ENCODE measurements around the gene NRP2.

The NRP2 gene

GRCh38 chr2:205679410-205680009 lies 2.8 kb upstream of the NRP2 start:
- TF ChIP-seq, protein P1, sequence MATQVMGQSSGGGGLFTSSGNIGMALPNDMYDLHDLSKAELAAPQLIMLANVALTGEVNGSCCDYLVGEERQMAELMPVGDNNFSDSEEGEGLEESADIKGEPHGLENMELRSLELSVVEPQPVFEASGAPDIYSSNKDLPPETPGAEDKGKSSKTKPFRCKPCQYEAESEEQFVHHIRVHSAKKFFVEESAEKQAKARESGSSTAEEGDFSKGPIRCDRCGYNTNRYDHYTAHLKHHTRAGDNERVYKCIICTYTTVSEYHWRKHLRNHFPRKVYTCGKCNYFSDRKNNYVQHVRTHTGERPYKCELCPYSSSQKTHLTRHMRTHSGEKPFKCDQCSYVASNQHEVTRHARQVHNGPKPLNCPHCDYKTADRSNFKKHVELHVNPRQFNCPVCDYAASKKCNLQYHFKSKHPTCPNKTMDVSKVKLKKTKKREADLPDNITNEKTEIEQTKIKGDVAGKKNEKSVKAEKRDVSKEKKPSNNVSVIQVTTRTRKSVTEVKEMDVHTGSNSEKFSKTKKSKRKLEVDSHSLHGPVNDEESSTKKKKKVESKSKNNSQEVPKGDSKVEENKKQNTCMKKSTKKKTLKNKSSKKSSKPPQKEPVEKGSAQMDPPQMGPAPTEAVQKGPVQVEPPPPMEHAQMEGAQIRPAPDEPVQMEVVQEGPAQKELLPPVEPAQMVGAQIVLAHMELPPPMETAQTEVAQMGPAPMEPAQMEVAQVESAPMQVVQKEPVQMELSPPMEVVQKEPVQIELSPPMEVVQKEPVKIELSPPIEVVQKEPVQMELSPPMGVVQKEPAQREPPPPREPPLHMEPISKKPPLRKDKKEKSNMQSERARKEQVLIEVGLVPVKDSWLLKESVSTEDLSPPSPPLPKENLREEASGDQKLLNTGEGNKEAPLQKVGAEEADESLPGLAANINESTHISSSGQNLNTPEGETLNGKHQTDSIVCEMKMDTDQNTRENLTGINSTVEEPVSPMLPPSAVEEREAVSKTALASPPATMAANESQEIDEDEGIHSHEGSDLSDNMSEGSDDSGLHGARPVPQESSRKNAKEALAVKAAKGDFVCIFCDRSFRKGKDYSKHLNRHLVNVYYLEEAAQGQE (IDR thresholded peaks at IDR 0.05; ENCODE audit: low read depth): no peak
- TF ChIP-seq FOXM1 (IDR thresholded peaks at IDR 0.05; ENCODE audit: borderline replicate concordance, low read depth) (no peak), TEAD4 (IDR thresholded peaks at IDR 0.05) (no peak), TCF12 (IDR thresholded peaks at IDR 0.05; ENCODE audit: low read depth) (no peak), RAD21 (IDR thresholded peaks at IDR 0.05; ENCODE audit: low read depth) (no peak), MAX (IDR thresholded peaks at IDR 0.05) (no peak)

GRCh38 chr2:205680067-205680466 lies 2.2 kb upstream of the NRP2 start:
- TF ChIP-seq MAX (IDR thresholded peaks at IDR 0.05): 0 out of 2 replicates have a peak, but pooled peaks have one; percentile 31
- no peak for TF ChIP-seq NFIC (IDR thresholded peaks at IDR 0.05)
- peak; percentile 82 for TF ChIP-seq RAD21 (IDR thresholded peaks at IDR 0.05; ENCODE audit: low read depth)
- TF ChIP-seq EGR1 (IDR thresholded peaks at IDR 0.05): no peak

GRCh38 chr2:205680903-205681302 lies 1.4 kb upstream of the NRP2 start:
- TF ChIP-seq NFIC (IDR thresholded peaks at IDR 0.05) (no peak), FOXM1 (IDR thresholded peaks at IDR 0.05; ENCODE audit: borderline replicate concordance, low read depth) (no peak)

DNA sequence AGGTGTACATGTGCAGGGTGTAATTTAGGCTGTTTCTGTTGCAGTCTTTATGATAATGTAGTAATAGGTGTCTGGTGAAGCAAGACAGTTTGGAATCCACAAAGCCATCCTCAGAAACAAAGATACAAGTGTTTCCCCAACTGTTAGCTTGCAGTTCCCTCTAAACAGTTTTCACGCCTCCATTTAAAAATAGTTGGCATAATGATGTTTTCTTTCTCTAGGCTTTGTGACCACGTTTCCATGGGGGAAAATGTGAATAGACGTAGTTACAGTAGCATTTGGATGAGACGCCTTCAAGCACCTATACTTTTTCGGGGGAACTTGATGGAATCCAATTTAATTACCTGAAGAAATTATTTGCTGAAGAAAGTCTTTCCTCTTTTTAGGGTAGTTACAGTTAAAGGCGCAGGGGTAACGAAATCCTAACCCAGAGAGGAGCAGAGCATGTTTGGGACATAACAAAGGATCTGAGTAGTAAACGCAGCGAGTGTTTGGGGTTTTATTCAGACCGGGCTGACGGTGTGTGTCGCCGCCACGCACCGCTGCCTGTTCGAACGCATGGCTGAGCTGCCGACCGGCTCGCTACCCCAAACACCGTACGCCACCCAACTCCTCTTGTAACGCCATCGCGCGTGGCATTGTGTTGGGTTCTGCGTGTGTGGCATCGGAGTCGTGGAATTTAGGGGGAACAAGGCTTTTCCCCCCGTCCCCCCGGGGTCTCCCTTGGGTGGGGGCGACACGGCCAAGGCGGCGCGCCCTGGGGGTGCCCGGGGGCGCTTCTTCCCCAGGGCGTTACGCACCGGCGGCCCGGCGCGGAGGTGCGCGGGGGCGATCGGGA lies 681 bp upstream of the NRP2 start:
- TF ChIP-seq TCF12 (IDR thresholded peaks at IDR 0.05; ENCODE audit: low read depth) (no peak; the same call in 1 of the 2 replicates), ZBTB7A (IDR thresholded peaks at IDR 0.05; ENCODE audit: low read depth) (peak; percentile 27; the same call in 1 of the 2 replicates), FOXM1 (IDR thresholded peaks at IDR 0.05; ENCODE audit: borderline replicate concordance, low read depth) (no peak), EP300 (IDR thresholded peaks at IDR 0.05; ENCODE audit: borderline replicate concordance) (0 out of 2 replicates have a peak, but pooled peaks have one; percentile 1), CEBPB (IDR thresholded peaks at IDR 0.05) (no peak), MAX (IDR thresholded peaks at IDR 0.05) (no peak), TAF1 (IDR thresholded peaks at IDR 0.05; ENCODE audit: low read depth) (no peak), EGR1 (IDR thresholded peaks at IDR 0.05) (no peak), YY1 (IDR thresholded peaks at IDR 0.05; ENCODE audit: low read depth) (no peak), TEAD4 (IDR thresholded peaks at IDR 0.05) (no peak), NFIC (IDR thresholded peaks at IDR 0.05) (no peak), USF1 (IDR thresholded peaks at IDR 0.05) (no peak), CREB1 (IDR thresholded peaks at IDR 0.05; ENCODE audit: low read depth) (no peak)

DNA sequence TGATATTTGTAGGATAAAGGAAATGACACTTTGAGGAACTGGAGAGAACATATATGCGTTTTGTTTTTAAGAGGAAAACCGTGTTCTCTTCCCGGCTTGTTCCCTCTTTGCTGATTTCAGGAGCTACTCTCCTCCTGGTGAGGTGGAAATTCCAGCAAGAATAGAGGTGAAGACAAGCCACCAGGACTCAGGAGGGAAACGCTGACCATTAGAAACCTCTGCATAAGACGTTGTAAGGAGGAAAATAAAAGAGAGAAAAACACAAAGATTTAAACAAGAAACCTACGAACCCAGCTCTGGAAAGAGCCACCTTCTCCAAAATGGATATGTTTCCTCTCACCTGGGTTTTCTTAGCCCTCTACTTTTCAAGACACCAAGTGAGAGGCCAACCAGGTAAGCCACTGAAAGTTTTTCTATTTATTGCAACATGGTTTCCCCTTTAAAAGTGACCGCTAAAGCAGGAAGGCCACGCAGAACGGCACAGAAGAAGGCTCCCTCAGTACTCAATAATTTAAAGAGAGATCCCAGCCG lies 735 bp downstream of the NRP2 start:
- no peak for TF ChIP-seq EGR1 (IDR thresholded peaks at IDR 0.05)
- TF ChIP-seq, protein P1 (IDR thresholded peaks at IDR 0.05; ENCODE audit: low read depth): no peak
- no peak for TF ChIP-seq MAX (IDR thresholded peaks at IDR 0.05)
- TF ChIP-seq FOXM1 (IDR thresholded peaks at IDR 0.05; ENCODE audit: borderline replicate concordance, low read depth): no peak
- TF ChIP-seq YY1 (IDR thresholded peaks at IDR 0.05; ENCODE audit: low read depth): no peak
- no peak for TF ChIP-seq CEBPB (IDR thresholded peaks at IDR 0.05)
